ENCODE results near the gene HBP1. TPM values are rescaled to one million over a fixed set of nuclear protein-coding genes. Genes with fewer than 3 reads are reported as not detected.

HBP1 gene
- total and polyA plus RNA-seq, 2 experiments from 2014 or later, result 36.0 to 52.8 TPM

DNA sequence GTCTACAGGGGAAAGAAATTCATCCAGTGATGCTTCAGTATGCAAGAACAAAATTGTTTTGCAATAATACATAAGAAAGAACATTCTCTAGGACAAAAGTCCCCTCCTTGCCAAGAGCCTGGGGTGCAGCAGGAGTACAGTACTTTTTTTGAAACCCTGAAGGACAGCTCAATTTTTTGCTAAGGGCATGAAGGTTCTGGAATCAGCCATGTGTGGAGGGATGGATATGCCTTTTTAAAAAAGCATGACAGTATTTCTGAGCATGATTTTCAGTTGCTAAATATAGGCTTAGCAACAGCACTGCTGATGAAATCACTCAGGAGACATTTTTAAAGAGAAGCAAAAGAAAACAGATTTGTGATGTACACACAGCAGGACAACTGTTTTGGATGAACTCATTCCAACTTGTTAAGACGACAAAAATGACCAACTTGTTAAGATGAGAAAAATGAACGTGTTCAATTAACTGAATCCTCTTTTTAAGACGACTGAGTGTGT, 39.3 kb downstream of the HBP1 start (continued):
- TF ChIP-seq, protein P1, sequence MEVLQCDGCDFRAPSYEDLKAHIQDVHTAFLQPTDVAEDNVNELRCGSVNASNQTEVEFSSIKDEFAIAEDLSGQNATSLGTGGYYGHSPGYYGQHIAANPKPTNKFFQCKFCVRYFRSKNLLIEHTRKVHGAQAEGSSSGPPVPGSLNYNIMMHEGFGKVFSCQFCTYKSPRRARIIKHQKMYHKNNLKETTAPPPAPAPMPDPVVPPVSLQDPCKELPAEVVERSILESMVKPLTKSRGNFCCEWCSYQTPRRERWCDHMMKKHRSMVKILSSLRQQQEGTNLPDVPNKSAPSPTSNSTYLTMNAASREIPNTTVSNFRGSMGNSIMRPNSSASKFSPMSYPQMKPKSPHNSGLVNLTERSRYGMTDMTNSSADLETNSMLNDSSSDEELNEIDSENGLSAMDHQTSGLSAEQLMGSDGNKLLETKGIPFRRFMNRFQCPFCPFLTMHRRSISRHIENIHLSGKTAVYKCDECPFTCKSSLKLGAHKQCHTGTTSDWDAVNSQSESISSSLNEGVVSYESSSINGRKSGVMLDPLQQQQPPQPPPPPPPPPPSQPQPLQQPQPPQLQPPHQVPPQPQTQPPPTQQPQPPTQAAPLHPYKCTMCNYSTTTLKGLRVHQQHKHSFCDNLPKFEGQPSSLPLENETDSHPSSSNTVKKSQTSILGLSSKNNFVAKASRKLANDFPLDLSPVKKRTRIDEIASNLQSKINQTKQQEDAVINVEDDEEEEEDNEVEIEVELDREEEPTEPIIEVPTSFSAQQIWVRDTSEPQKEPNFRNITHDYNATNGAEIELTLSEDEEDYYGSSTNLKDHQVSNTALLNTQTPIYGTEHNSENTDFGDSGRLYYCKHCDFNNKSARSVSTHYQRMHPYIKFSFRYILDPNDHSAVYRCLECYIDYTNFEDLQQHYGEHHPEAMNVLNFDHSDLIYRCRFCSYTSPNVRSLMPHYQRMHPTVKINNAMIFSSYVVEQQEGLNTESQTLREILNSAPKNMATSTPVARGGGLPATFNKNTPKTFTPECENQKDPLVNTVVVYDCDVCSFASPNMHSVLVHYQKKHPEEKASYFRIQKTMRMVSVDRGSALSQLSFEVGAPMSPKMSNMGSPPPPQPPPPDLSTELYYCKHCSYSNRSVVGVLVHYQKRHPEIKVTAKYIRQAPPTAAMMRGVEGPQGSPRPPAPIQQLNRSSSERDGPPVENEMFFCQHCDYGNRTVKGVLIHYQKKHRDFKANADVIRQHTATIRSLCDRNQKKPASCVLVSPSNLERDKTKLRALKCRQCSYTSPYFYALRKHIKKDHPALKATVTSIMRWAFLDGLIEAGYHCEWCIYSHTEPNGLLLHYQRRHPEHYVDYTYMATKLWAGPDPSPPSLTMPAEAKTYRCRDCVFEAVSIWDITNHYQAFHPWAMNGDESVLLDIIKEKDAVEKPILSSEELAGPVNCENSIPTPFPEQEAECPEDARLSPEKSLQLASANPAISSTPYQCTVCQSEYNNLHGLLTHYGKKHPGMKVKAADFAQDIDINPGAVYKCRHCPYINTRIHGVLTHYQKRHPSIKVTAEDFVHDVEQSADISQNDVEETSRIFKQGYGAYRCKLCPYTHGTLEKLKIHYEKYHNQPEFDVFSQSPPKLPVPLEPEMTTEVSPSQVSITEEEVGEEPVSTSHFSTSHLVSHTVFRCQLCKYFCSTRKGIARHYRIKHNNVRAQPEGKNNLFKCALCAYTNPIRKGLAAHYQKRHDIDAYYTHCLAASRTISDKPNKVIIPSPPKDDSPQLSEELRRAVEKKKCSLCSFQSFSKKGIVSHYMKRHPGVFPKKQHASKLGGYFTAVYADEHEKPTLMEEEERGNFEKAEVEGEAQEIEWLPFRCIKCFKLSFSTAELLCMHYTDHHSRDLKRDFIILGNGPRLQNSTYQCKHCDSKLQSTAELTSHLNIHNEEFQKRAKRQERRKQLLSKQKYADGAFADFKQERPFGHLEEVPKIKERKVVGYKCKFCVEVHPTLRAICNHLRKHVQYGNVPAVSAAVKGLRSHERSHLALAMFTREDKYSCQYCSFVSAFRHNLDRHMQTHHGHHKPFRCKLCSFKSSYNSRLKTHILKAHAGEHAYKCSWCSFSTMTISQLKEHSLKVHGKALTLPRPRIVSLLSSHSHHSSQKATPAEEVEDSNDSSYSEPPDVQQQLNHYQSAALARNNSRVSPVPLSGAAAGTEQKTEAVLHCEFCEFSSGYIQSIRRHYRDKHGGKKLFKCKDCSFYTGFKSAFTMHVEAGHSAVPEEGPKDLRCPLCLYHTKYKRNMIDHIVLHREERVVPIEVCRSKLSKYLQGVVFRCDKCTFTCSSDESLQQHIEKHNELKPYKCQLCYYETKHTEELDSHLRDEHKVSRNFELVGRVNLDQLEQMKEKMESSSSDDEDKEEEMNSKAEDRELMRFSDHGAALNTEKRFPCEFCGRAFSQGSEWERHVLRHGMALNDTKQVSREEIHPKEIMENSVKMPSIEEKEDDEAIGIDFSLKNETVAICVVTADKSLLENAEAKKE (CRISPR knock-in tag; IDR thresholded peaks at IDR 0.05), result no peak
- no peak for TF ChIP-seq EZH2 (IDR thresholded peaks at IDR 0.05; ENCODE audit: low read depth, unreplicated experiment)
- no peak for TF ChIP-seq POLR2AphosphoS5 (IDR thresholded peaks at IDR 0.05; ENCODE audit: low read depth)
- TF ChIP-seq STAT1 (IDR thresholded peaks at IDR 0.05; ENCODE audit: unreplicated experiment), result no peak
- TF ChIP-seq CREB1 (CRISPR knock-in tag; IDR thresholded peaks at IDR 0.05; ENCODE audit: low read depth), result no peak

DNA sequence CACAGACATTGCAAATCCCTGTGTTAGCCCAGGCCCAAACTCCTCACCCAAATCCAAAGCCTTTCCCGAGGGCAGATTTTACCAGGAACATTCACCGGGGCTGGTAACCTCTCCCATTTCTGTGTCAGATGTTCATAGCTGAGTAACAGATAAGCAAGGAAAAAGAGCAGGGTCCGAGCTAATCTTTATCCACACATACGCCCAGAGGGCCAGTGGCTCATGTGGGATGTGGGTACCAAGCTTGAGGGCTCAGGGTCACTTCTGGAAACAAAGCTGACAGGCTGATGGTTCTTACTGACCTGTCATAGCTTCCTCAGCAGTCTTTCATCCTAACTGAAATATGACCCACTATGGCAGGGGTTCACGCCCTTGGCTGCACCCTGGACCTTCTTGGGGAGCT, 39.8 kb downstream of the HBP1 start:
- Histone ChIP-seq H3K27ac (ENCODE audit: low read depth) (no peak overlapping the region), H3K4me3 (no peak overlapping the region), H3K79me2 (replicated peaks; ENCODE audit: insufficient read depth) (no peaks in the 10 kb centered on the region), H3K36me3 (ENCODE audit: insufficient read depth) (no peaks in the 10 kb centered on the region), H3K9me2 (ENCODE audit: insufficient read depth) (no peaks in the 10 kb centered on the region), H3K4me1 (ENCODE audit: insufficient read depth) (no peaks in the 10 kb centered on the region), H2AFZ (no peak overlapping the region), H3K27me3 (ENCODE audit: insufficient read depth) (no peaks in the 10 kb centered on the region), H3K4me2 (no peak overlapping the region), H4K20me1 (replicated peaks; ENCODE audit: insufficient read depth) (no peaks in the 10 kb centered on the region; the same call in 1 of the 2 replicates), H3F3A (replicated peaks; ENCODE audit: low read depth) (no peaks in the 10 kb centered on the region)
- Mint-ChIP-seq H3K27ac (no peak overlapping the region), H3K36me3 (ENCODE audit: low read depth) (peaks cover 4% of the 10 kb centered on the region; the same call in 2 of the 3 replicates), H3K4me1 (0 out of 3 replicates have a peak, but pooled peaks cover 3% of the 10 kb centered on the region), H3K9me3 (no peaks in the 10 kb centered on the region), H3K27me3 (ENCODE audit: insufficient read depth, low read depth, poor library complexity) (peaks cover 6% of the 10 kb centered on the region), H3K4me3 (no peak overlapping the region)
- DNase-seq (ENCODE audit: low spot score) (no peak), ATAC-seq (no peak)
- TF ChIP-seq ZNF331 (CRISPR knock-in tag; IDR thresholded peaks at IDR 0.05; ENCODE audit: low read depth), result no peak
- no peak for TF ChIP-seq ZNF114 (CRISPR knock-in tag; IDR thresholded peaks at IDR 0.05)
- TF ChIP-seq CREB1 (CRISPR knock-in tag; IDR thresholded peaks at IDR 0.05; ENCODE audit: low read depth), result no peak
- TF ChIP-seq, protein P2, sequence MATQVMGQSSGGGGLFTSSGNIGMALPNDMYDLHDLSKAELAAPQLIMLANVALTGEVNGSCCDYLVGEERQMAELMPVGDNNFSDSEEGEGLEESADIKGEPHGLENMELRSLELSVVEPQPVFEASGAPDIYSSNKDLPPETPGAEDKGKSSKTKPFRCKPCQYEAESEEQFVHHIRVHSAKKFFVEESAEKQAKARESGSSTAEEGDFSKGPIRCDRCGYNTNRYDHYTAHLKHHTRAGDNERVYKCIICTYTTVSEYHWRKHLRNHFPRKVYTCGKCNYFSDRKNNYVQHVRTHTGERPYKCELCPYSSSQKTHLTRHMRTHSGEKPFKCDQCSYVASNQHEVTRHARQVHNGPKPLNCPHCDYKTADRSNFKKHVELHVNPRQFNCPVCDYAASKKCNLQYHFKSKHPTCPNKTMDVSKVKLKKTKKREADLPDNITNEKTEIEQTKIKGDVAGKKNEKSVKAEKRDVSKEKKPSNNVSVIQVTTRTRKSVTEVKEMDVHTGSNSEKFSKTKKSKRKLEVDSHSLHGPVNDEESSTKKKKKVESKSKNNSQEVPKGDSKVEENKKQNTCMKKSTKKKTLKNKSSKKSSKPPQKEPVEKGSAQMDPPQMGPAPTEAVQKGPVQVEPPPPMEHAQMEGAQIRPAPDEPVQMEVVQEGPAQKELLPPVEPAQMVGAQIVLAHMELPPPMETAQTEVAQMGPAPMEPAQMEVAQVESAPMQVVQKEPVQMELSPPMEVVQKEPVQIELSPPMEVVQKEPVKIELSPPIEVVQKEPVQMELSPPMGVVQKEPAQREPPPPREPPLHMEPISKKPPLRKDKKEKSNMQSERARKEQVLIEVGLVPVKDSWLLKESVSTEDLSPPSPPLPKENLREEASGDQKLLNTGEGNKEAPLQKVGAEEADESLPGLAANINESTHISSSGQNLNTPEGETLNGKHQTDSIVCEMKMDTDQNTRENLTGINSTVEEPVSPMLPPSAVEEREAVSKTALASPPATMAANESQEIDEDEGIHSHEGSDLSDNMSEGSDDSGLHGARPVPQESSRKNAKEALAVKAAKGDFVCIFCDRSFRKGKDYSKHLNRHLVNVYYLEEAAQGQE (IDR thresholded peaks at IDR 0.05; ENCODE audit: unreplicated experiment), result no peak
- TF ChIP-seq, protein P3, sequence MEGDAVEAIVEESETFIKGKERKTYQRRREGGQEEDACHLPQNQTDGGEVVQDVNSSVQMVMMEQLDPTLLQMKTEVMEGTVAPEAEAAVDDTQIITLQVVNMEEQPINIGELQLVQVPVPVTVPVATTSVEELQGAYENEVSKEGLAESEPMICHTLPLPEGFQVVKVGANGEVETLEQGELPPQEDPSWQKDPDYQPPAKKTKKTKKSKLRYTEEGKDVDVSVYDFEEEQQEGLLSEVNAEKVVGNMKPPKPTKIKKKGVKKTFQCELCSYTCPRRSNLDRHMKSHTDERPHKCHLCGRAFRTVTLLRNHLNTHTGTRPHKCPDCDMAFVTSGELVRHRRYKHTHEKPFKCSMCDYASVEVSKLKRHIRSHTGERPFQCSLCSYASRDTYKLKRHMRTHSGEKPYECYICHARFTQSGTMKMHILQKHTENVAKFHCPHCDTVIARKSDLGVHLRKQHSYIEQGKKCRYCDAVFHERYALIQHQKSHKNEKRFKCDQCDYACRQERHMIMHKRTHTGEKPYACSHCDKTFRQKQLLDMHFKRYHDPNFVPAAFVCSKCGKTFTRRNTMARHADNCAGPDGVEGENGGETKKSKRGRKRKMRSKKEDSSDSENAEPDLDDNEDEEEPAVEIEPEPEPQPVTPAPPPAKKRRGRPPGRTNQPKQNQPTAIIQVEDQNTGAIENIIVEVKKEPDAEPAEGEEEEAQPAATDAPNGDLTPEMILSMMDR (conservative IDR thresholded peaks at IDR 0.05; ENCODE audit: low read depth in 2 of 2), result no peak
